ENCODE data around the gene BOC.

- TF ChIP-seq CTCF (IDR thresholded peaks at IDR 0.05), result no peak
- TF ChIP-seq POLR2A (IDR thresholded peaks at IDR 0.05), result no peak
- TF ChIP-seq POLR2AphosphoS5 (IDR thresholded peaks at IDR 0.05; ENCODE audit: insufficient read depth in 1 of 2, low read depth in 1 of 2), result no peak
Observed at GRCh38 chr3:113304856-113305540, 93.6 kb downstream of the BOC start.
